ENCODE measurements around the gene R3HDM2. TPM values are rescaled to one million over a fixed set of nuclear protein-coding genes. Genes with fewer than 3 reads are reported as not detected.
A peak's percentile ranks its signal among the peaks of the same experiment; 100 is the strongest.

The R3HDM2 gene
- total and polyA plus RNA-seq, 2 of the 13 experiments (the other 11 are each of a cell fraction or from before 2014, with no cell fraction given) = 11.1 to 23.5 TPM

DNA sequence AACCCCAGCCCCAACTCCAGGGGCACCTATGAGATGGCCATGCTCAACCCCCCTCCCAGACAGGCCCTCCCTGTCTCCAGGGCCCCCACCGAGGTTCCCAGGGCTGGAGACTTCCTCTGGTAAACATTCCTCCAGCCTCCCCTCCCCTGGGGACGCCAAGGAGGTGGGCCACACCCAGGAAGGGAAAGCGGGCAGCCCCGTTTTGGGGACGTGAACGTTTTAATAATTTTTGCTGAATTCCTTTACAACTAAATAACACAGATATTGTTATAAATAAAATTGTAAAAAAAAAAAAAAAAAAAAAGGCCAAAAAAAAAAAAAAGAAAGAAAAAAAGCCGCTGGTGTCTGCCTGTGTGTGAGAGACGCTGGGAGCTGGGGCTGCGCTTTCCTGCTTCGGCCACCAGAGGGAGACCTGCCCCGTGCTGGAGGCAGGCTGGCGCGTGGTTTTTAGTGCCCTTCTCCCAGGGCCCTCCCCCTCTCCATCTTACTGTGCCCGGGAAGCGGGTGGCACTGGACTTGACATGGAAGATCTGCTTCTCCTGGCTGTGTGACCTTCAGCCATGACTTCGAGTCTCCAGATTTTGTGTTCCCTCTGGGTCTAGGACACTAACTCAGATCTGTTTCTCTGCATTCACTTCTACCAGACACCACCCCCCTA, 217.7 kb downstream of the R3HDM2 start (continued):
- TF ChIP-seq RAD21 (CRISPR knock-in tag; IDR thresholded peaks at IDR 0.05) (peak; percentile 66), ZNF737 (CRISPR knock-in tag; IDR thresholded peaks at IDR 0.05; ENCODE audit: borderline replicate concordance) (no peak), MTF2 (CRISPR knock-in tag; IDR thresholded peaks at IDR 0.05; ENCODE audit: borderline replicate concordance) (no peak), XRCC5 (optimal IDR thresholded peaks at IDR 0.05; ENCODE audit: low read length) (peak; percentile 90), SMAD3 (CRISPR knock-in tag; IDR thresholded peaks at IDR 0.05) (no peak), KDM2A (CRISPR knock-in tag; IDR thresholded peaks at IDR 0.05; ENCODE audit: borderline replicate concordance, low read depth) (peak; percentile 34; the same call in 1 of the 2 replicates), ZNF556 (CRISPR knock-in tag; IDR thresholded peaks at IDR 0.05; ENCODE audit: borderline replicate concordance) (no peak), ZNF460 (CRISPR knock-in tag; IDR thresholded peaks at IDR 0.05; ENCODE audit: borderline replicate concordance) (no peak), RBM22 (optimal IDR thresholded peaks at IDR 0.05; ENCODE audit: low read length) (peak; percentile 37), STAG1 (CRISPR knock-in tag; IDR thresholded peaks at IDR 0.05) (peak; percentile 80), ZSCAN22 (CRISPR knock-in tag; IDR thresholded peaks at IDR 0.05) (no peak), REPIN1 (CRISPR knock-in tag; IDR thresholded peaks at IDR 0.05; ENCODE audit: borderline replicate concordance, low read depth) (no peak)
- TF ChIP-seq, protein P1, sequence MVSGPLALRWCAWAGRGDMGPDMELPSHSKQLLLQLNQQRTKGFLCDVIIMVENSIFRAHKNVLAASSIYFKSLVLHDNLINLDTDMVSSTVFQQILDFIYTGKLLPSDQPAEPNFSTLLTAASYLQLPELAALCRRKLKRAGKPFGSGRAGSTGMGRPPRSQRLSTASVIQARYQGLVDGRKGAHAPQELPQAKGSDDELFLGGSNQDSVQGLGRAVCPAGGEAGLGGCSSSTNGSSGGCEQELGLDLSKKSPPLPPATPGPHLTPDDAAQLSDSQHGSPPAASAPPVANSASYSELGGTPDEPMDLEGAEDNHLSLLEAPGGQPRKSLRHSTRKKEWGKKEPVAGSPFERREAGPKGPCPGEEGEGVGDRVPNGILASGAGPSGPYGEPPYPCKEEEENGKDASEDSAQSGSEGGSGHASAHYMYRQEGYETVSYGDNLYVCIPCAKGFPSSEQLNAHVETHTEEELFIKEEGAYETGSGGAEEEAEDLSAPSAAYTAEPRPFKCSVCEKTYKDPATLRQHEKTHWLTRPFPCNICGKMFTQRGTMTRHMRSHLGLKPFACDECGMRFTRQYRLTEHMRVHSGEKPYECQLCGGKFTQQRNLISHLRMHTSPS (CRISPR knock-in tag; IDR thresholded peaks at IDR 0.05; ENCODE audit: low read depth) = 0 out of 2 replicates have a peak, but pooled peaks have one; percentile 42
- TF ChIP-seq, protein P2, sequence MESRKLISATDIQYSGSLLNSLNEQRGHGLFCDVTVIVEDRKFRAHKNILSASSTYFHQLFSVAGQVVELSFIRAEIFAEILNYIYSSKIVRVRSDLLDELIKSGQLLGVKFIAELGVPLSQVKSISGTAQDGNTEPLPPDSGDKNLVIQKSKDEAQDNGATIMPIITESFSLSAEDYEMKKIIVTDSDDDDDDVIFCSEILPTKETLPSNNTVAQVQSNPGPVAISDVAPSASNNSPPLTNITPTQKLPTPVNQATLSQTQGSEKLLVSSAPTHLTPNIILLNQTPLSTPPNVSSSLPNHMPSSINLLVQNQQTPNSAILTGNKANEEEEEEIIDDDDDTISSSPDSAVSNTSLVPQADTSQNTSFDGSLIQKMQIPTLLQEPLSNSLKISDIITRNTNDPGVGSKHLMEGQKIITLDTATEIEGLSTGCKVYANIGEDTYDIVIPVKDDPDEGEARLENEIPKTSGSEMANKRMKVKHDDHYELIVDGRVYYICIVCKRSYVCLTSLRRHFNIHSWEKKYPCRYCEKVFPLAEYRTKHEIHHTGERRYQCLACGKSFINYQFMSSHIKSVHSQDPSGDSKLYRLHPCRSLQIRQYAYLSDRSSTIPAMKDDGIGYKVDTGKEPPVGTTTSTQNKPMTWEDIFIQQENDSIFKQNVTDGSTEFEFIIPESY (CRISPR knock-in tag; IDR thresholded peaks at IDR 0.05) = peak; percentile 93
- TF ChIP-seq, protein P3, sequence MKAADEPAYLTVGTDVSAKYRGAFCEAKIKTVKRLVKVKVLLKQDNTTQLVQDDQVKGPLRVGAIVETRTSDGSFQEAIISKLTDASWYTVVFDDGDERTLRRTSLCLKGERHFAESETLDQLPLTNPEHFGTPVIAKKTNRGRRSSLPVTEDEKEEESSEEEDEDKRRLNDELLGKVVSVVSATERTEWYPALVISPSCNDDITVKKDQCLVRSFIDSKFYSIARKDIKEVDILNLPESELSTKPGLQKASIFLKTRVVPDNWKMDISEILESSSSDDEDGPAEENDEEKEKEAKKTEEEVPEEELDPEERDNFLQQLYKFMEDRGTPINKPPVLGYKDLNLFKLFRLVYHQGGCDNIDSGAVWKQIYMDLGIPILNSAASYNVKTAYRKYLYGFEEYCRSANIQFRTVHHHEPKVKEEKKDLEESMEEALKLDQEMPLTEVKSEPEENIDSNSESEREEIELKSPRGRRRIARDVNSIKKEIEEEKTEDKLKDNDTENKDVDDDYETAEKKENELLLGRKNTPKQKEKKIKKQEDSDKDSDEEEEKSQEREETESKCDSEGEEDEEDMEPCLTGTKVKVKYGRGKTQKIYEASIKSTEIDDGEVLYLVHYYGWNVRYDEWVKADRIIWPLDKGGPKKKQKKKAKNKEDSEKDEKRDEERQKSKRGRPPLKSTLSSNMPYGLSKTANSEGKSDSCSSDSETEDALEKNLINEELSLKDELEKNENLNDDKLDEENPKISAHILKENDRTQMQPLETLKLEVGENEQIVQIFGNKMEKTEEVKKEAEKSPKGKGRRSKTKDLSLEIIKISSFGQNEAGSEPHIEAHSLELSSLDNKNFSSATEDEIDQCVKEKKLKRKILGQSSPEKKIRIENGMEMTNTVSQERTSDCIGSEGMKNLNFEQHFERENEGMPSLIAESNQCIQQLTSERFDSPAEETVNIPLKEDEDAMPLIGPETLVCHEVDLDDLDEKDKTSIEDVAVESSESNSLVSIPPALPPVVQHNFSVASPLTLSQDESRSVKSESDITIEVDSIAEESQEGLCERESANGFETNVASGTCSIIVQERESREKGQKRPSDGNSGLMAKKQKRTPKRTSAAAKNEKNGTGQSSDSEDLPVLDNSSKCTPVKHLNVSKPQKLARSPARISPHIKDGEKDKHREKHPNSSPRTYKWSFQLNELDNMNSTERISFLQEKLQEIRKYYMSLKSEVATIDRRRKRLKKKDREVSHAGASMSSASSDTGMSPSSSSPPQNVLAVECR (CRISPR knock-in tag; IDR thresholded peaks at IDR 0.05; ENCODE audit: borderline replicate concordance) = 0 out of 2 replicates have a peak, but pooled peaks have one; percentile 8
- TF ChIP-seq, protein P4, sequence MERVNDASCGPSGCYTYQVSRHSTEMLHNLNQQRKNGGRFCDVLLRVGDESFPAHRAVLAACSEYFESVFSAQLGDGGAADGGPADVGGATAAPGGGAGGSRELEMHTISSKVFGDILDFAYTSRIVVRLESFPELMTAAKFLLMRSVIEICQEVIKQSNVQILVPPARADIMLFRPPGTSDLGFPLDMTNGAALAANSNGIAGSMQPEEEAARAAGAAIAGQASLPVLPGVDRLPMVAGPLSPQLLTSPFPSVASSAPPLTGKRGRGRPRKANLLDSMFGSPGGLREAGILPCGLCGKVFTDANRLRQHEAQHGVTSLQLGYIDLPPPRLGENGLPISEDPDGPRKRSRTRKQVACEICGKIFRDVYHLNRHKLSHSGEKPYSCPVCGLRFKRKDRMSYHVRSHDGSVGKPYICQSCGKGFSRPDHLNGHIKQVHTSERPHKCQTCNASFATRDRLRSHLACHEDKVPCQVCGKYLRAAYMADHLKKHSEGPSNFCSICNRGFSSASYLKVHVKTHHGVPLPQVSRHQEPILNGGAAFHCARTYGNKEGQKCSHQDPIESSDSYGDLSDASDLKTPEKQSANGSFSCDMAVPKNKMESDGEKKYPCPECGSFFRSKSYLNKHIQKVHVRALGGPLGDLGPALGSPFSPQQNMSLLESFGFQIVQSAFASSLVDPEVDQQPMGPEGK (CRISPR knock-in tag; IDR thresholded peaks at IDR 0.05) = 0 out of 2 replicates have a peak, but pooled peaks have one; percentile 25
- TF ChIP-seq, protein P5, sequence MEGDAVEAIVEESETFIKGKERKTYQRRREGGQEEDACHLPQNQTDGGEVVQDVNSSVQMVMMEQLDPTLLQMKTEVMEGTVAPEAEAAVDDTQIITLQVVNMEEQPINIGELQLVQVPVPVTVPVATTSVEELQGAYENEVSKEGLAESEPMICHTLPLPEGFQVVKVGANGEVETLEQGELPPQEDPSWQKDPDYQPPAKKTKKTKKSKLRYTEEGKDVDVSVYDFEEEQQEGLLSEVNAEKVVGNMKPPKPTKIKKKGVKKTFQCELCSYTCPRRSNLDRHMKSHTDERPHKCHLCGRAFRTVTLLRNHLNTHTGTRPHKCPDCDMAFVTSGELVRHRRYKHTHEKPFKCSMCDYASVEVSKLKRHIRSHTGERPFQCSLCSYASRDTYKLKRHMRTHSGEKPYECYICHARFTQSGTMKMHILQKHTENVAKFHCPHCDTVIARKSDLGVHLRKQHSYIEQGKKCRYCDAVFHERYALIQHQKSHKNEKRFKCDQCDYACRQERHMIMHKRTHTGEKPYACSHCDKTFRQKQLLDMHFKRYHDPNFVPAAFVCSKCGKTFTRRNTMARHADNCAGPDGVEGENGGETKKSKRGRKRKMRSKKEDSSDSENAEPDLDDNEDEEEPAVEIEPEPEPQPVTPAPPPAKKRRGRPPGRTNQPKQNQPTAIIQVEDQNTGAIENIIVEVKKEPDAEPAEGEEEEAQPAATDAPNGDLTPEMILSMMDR (CRISPR knock-in tag; IDR thresholded peaks at IDR 0.05) = peak; percentile 84
